ENCODE measurements around the gene SPRED2.
"Not testable (repeated sequence)": the region's sequence is repeated elsewhere in the genome, so short reads cannot be mapped to it uniquely, and the experiment has no call there.

Gene SPRED2

DNA sequence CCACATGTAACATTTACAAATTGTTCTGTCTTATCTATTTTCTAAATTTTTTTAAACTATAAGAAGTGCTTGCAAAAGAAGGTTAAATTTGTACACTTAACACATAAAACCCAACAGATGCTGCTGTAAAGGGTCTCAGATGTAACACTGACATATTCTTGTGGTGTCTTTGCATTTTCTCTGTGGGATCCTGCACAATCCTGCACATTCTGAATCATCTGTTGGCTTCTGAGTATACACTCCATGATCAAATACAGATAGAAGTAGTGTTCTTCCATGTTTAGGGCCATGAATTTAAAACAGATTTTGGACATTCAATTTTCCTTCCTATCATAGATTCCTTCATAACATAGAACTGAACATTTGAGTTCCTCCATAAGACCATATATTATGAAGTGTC lies 89.0 kb downstream of the SPRED2 start:
- DNase-seq: no peak

DNA sequence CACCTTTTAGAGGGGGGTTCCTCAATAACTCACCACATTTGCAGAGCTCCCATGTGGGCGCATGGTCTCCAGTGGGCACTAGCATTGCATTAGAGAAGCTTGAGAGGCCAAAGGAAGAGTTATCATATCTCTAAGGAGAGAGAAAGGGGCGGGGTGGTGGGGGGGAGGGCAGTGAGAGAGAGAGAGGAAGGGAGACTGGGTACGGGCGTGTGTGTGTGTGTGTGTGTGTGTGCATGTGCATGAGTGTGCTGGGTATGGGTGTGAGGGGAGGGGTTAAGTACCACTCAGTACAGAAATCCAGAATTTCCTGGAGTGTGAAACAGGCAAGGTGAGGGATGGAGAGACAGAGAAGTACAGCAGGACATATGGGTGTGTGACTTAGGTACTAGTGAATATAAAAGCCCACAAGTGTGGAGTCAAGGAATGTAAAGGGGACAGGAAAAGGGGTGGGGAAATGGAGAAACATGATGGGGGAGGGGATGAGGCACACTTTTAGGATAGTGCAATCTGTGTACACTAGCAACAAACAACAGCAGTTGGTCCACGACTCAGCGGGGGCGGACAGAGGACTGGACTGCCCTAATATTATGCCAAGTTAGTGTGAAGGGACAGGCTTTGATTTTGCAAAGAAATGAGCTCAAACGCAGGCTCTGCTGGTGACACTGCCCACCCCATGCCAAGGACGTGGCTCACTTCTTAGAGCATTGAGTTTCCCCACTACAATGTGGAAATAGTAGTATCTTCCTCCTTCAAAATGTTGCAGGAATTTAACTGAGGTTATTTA lies 91.3 kb downstream of the SPRED2 start:
- no peak for DNase-seq

DNA sequence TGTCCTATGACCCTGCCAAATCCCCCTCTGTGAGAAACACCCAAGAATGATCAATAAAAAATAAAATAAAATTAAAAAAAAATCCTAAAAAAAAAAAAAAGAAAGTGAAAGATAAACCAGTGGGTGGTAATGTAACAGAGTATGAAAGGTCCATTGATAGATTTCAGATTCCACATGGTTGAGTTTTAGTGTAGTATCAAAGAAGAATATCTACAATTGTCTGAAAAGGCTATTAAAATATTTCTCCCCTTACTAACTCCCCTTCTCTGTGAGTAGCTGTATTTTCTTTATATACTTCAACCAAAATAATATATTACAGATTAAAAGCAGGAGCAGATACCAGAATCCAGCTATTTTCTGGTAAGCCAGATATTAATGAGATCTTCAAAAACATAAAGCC lies 92.8 kb downstream of the SPRED2 start:
- no peak for DNase-seq

DNA sequence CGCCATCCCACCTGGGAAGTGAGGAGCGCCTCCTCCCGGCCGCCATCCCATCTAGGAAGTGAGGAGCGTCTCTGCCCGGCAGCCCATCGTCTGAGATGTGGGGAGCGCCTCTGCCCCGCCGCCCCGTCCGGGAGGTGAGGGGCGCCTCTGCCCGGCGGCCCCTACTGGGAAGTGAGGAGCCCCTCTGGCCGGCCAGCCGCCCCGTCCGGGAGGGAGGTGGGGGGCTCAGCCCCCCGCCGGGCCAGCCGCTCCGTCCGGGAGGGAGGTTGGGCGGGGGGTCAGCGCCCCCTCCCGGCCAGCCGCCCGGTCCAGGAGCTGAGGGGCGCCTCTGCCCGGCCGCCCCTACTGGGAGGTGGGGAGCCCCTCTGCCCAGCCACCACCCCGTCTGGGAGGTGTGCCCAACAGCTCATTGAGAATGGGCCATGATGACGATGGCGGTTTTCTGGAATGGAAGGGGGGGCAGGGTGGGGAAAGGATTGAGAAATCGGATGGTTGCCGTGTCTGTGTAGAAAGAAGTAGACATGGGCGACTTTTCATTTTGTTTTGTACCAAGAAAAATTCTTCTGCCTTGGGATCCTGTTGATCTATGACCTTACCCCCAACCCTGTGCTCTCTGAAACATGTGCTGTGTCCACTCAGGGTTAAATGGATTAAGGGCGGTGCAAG lies 93.4 kb downstream of the SPRED2 start:
- DNase-seq: not testable (repeated sequence)

DNA sequence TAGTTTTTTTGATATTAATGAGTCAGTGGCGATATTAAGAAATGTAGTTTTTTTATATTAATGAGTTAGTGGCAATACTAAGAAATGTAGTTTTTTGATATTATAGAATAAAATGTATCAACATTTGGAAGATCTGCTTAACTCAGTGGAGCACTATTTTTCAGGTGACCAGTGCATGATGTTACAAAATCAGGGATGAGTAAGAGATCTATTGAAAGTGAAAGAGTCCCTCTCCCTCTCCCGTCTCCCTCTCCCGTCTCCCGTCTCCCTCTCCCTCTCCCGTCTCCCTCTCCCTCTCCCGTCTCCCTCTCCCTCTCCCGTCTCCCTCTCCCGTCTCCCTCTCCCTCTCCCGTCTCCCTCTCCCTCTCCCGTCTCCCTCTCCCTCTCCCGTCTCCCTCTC lies 94.5 kb downstream of the SPRED2 start:
- not testable (repeated sequence) for DNase-seq

DNA sequence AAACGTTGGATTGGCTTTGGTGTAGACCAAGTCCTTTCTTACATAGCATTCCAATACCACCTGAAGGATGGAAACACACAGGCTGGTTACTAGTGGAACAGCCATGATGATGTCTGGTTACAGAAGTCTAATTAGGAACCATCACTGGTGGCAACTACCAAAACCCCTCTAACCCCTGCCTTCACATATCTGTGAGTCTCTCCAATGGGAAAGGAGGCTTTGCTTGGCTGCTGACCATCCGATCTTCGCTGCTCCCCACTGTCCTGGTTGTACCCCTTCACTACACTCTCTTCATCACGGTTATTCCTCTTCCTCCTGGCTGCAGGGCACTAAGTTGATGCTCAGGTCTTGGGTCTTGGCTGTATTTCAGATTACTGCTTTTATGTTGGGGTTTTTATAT lies 97.7 kb downstream of the SPRED2 start:
- no peak for DNase-seq

DNA sequence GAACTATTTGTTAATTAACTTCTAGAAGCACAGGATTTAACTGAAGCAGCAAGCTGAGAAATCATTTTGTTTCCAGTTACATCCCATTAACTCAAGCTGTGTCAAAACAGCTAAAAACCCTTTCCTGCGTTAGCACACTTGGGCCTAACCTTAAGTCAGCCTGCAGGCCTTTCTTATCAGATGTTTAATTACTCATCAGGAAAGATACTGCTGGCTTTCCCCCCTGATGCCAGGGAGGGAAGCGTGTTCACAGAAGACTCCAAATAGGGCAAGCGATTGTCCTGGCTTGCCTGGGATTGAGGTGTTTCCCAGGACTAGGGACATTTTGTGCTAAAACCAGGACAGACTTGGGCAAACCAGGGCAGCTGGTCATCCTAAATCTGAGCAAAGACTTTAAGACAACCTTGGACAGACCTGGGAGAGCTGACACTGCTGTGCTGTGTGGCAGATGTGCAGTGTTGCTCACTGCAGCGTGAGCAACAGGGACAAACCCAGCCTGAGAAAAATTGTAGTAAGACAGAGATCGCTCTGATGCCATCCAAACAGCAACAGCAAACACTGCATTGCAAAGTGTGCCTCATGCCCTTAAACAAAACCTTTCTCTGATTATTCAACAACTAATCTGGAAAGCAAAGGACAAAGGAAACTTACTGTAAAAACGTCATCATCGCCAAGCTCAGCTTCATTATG lies 100.9 kb downstream of the SPRED2 start:
- DNase-seq: no peak

DNA sequence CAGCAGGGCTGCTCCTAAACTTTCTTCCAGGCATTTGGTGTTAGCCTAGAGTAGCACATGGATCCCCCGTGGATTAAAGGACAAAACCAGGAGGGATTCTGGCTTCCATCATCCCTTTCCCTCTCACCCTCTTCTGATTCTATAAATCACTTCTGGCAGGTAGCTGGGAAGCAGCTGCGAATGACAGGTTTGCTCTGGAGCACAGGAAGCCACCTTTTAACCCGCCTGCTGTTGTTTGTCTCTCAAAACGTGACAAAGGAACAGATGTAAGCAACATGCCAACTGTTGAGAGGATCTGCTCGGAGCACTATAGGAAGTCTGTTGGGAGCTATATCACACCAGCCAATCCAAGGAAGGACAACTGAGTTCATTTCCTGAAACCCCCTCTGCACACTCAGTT lies 102.9 kb downstream of the SPRED2 start:
- no peak for DNase-seq

DNA sequence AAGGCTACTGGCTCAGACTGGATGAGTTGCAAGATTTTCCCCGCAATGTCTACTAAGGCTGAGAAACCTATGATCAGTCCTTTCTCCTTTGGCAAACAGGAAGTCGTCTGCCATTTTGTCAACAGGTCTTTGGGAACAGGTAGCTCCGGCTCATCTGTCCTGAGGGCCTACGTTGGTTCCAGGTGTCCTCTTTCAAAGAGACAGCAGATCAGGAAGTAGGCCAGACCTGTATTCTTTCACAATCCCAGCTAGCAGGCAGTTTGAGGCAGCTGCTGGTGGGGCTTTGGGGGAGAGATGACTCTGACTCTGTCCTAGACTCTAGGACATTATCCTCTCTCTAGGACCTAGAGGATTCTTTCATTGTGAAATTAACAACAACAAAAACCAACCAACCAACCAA lies 106.1 kb downstream of the SPRED2 start:
- no peak for DNase-seq

DNA sequence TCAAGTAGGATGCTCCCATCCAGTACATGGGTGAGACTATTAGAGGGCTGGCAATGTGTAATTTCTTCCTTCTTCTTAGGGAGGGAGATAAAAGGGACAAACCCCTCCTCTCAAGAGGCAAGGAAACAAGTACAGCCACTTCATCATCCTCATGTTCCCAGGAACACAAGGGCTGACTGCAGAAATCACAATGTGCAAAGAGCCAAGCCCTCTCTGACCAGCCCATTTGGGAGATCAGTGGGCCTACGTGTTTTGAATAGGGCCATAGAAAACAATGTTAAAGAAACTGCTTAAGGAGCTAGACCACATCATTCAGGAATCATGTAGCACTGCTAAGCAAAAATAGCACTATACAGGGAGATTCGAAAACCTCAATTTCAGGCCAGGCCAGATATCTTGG lies 107.3 kb downstream of the SPRED2 start:
- no peak for DNase-seq

DNA sequence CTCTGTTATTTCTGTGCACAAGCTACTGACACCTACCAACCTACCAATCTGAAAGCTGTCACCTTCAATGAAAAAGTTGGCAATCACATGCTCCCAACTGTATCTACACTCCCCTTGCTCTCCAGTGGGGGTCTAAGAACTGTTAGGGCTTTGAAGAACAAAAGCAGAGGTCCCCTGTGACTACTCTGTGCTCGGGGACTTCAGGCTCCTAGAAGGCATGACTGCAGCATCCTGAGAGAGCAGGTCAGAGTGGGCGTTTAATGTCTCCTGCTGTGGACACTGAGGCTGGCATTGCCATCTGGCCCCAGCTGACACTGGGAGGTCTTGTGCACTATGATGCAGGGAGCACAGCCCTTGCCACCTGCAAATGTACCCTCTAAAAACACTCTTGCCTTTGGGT lies 111.5 kb downstream of the SPRED2 start:
- DNase-seq: no peak

DNA sequence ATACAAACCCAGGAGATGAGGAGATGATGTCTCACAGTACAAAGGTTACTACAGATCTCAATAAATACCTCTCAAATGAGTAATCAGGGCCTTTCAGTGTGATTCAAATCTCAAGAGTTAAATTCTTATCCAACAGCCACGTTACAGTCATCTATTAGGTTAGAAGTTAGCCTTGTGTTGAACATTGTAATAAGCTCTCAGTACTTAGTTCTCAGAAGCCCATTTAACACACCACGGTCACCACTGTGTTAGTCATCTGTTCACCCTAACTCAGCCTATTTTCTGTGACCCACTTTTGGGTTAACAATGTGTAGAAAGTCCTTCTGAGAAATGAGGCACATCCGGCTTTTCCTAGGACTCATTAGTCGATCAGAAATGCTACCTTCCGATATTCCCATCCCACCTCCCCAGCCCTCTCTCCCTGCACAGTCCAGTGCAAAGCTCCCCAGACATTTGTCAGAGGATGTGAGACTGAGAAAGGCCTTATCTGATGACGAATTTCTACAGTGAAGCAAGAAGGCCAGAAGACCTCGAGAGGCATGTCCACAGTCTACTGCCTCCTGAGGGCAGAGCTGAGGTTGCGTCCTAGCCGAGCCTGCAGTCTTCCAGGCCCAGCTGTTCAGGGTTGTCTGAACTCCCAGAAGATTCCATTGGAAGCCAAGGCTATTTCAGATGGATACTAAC lies 112.2 kb downstream of the SPRED2 start:
- no peak for DNase-seq

DNA sequence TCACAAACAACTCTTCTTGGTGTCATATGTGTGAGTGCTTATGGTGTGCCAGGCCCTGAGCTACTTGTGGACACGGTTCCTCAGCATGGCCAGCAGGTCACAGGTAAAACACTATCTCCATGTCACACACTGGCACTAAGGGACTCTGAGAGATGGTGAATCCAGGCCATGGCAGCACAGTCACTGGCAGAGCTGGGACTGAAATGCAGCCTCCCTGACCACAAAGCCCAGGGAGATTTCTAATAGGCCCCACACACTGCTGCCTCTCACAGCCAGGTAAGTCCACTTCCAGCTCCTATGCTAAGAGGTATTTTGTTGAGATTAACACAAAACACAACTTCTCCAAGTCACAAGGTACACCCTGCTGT lies 112.7 kb downstream of the SPRED2 start:
- no peak for DNase-seq

DNA sequence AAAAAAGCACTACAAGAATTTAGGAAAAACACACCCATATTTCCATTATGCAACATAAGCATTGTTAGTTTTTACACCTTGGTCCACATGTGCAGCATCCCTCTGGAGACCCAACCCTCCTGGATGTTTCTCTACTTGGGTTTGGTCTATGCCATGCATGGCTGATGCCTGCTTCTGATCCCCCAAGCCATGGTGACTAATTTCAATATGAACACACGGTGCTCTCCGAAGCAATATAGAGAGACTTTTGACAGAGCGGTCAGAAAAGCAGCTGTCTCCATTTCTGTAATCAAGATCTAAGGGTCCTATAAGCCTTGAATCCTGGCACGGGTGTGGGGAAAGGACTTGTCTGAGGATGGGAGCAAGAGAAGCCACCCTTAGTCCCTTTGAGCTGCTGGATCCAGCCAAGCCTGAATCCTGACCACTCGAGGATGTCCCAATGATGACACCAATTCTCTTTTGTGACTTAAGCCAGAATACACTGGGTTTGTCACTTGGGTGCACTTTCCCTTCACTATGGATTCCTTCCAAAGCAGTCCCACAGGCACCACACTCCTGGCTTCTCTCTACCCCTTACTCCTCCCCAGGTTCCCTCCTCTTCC lies 113.2 kb downstream of the SPRED2 start:
- no peak for DNase-seq

DNA sequence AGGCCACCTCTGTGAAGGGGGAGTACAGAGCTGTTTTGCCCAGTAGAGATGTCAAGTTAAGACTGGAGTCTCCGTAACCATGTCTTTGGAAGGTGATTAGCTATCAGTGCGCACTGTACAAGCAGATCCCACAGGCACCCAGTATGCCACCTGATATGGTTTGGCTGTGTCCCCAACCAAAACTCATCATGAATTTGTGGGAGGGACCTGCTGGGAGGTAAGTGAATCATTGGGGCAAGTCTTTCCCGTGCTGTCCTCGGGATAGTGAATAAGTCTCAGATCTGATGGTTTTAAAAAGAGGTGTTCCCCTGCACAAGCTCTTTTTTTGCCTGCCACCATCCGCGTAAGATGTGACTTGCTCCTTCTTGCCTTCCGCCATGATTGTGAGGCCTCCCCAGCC lies 114.6 kb downstream of the SPRED2 start:
- DNase-seq: no peak

DNA sequence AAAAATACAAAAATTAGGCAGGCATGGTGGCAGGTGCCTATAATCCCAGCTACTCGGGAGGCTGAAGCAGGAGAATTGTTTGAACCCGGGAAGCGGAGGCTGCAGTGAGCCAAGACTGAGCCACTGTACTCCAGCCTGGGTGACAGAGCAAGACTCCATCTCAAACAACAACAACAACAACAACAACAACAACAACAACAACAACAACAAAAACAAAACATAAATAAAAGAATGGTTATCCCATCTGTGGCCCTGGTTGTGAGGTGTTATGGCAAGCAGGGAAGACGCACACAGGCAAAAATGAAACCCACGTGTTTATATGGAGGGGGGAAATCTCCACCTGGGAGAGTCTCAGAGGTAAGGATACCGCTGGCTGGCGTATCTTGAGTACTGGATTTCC lies 115.0 kb downstream of the SPRED2 start:
- not testable (repeated sequence) for DNase-seq

DNA sequence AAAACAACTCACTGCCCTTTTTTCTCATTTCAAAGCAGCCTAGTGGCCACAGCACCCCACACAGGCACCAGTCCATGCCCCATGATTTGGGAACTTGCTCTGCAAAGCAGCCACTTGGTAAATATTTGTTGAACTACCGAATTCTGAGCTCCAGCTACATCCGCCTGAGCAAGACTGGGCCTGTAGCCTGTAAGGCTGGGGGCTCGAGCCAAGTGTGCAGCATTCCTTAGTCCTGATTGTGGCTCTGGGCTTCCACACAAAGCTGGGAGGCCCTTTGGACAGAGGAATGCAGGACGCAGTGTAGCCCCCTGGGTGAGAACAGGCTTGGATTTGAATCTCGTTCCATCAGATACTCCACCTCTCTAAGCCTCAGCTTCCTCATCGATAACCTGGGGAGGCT lies 116.3 kb downstream of the SPRED2 start:
- no peak for DNase-seq

DNA sequence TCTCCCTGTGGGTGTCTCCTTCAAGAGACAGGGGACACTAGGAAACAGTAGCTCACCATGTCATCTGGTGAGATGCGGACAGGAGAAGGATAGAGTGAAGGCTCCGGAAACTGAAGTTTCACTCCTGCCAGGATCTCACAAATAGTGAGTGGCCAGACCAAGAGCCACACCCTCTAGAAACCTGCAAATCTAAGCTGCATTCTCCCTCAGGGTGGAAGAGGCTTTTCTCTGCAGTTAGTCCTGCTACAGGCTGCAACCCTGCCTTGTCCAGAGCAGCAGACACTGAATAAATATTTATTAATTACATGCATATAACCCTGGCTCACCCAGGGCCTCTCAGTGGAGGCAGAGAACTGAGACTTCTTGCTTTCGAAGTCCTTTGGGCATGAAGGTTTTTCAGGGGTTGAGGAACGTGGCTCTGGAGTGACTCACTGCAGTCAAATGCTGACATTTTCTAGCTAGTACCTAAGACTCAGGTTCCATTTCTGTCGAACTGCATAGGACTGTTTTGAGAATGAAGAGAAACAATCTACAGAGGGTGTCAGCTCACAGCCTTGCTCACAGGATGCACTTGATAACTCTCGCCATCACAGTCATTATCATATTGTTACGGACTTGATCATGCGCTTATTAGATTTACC lies 117.5 kb downstream of the SPRED2 start:
- DNase-seq: no peak

DNA sequence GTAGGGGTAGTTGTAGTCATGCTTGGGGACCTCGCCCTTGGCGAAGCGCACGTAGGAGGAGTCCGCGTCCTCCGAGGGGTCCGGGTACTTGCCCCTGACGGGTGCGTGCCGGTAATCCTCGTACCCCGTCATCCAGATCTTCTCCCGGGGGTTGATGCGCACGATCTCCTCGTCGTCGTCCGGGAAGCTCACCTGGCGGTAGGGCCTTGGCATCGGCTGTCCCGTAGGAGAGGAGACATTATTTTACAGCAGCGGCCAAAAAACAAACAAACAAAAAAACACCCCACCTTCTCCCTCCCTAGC lies 118.5 kb downstream of the SPRED2 start:
- no peak for DNase-seq

DNA sequence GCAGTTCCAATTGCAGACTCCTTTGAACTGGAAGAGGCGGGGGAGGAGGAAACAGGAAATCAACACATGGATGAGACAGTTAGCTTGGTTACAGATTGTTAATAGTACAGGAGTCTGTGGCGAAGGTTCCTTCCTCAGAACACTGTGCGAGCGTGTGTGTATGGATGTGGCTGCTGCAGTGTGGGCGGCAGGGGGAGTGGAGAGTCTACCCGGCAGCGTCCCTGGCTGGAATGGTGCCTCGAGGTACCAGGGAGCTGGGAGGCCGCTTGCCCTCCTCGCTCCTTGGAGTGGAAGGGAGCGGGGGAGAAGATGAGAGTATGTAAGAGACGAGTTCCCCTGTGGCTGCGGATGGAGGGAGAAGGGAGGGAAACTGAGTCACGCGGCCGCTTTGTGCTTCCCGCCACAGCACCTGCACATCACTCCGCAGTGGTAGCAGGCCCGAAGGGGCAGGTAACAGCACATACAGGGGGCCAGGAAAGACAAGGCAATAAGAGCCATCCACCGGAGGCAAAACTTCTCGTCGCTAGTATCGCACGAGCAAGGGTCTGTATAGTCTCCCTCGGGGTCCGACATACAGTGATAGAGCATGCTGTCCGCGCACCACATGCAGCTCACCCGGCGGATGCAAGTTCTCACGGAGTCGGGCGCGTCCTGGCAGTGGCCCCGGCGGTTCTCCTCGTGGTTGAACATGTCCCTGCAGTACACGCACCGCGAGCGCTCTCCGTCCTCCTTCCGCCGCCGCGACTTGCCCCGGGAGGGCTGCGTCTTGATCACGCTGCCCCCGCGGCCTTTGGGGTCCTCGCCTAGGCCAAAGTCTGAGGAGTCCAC lies 119.1 kb downstream of the SPRED2 start:
- no peak for DNase-seq

DNA sequence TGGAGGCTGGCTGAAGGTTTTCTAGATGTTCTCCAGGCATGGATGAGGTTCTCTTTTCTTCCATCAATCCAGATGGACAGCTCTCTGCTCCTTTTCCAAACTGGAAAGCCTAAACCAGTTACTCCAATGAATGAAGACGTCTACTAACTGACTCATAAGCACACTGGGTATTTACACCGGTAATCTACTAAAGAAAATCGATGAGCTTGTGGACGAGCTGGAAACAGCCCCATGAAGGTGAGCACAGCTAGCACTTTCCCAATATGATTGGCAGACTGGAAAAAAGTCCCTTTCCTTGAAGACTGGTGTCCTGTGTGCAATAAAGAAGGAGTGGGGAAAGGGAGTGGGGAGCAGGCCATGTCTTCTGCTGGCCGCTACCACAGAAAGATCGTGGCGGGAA lies 120.8 kb downstream of the SPRED2 start:
- no peak for DNase-seq
